ENCODE results near the gene IL17RA.

IL17RA gene

DNA sequence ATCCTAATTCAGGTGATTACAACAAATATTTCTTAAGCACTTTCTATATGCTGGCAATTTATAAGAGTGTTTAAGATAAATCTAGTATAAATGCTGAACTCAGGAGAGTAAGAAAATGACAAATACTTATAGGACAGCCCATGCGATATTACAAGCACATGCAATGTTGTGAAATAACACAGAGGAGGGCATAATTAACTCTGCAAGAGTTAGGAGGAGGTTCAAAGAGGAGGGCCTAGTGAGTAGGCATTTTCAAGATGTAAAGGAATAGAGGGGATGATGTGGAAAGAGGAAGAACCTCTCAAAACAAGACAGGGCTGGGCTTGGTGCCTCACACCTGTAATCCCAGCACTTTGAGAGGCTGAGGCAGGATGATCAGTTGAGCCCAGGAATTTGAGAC lies 37.1 kb upstream of the IL17RA start:
- TF ChIP-seq, protein P1, sequence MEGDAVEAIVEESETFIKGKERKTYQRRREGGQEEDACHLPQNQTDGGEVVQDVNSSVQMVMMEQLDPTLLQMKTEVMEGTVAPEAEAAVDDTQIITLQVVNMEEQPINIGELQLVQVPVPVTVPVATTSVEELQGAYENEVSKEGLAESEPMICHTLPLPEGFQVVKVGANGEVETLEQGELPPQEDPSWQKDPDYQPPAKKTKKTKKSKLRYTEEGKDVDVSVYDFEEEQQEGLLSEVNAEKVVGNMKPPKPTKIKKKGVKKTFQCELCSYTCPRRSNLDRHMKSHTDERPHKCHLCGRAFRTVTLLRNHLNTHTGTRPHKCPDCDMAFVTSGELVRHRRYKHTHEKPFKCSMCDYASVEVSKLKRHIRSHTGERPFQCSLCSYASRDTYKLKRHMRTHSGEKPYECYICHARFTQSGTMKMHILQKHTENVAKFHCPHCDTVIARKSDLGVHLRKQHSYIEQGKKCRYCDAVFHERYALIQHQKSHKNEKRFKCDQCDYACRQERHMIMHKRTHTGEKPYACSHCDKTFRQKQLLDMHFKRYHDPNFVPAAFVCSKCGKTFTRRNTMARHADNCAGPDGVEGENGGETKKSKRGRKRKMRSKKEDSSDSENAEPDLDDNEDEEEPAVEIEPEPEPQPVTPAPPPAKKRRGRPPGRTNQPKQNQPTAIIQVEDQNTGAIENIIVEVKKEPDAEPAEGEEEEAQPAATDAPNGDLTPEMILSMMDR (IDR thresholded peaks at IDR 0.05; ENCODE audit: control insufficient read depth, insufficient read depth, low read depth, low read length, missing control alignments), result no peak

DNA sequence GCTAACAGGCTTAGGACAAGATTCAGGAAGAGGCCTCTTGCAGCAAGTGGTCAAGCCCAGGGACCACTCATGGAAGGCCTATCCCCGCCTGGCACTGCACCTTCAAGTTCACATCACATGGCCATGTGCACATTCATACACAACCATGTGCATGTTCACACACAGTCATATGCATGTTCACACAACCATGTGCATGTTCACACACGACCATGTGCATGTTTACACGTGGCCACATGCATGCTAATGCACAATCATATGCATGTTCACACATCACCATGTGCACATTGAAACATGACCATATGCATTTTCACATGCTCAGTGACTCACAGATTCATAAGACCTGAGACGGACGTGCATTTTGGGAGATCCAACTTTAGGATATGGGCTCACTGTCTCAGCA lies 28.7 kb upstream of the IL17RA start:
- DNase-seq (ENCODE audit: low read depth), result no peak

More for the DNA sequence above, 37.1 kb upstream of the IL17RA start:
- no peak overlapping the region for H3K4me3 ChIP-seq (ENCODE audit: control insufficient read depth, low read depth, low read length)
- no peak for DNase-seq (ENCODE audit: low read depth)

DNA sequence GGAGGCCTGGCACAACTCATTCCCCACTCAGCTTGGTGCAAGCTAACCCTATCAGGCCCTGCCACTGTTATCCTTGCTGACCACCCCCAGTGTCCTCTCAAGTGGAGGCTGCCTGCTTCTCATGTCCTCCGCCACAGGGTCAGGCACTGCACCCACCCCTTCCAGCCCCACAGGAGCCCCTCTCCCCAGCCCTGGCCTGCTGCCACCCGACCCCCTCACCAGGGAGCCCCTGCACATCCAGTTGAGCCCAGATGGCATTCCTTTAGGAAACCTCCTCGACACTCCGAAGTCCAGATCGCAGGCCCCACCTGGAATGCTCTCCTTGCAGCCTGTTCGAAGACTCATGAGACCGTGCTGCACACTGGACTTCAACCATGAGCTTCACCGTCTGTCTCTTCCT lies 28.0 kb upstream of the IL17RA start:
- TF ChIP-seq, protein P1 (IDR thresholded peaks at IDR 0.05; ENCODE audit: control insufficient read depth, insufficient read depth, low read depth, low read length, missing control alignments), result no peak
- H3K4me3 ChIP-seq (ENCODE audit: control insufficient read depth, low read depth, low read length), result no peak overlapping the region
- DNase-seq (ENCODE audit: low read depth), result no peak

More for the DNA sequence above, 28.7 kb upstream of the IL17RA start:
- TF ChIP-seq, protein P1 (IDR thresholded peaks at IDR 0.05; ENCODE audit: control insufficient read depth, insufficient read depth, low read depth, low read length, missing control alignments), result no peak
- no peak overlapping the region for H3K4me3 ChIP-seq (ENCODE audit: control insufficient read depth, low read depth, low read length)

DNA sequence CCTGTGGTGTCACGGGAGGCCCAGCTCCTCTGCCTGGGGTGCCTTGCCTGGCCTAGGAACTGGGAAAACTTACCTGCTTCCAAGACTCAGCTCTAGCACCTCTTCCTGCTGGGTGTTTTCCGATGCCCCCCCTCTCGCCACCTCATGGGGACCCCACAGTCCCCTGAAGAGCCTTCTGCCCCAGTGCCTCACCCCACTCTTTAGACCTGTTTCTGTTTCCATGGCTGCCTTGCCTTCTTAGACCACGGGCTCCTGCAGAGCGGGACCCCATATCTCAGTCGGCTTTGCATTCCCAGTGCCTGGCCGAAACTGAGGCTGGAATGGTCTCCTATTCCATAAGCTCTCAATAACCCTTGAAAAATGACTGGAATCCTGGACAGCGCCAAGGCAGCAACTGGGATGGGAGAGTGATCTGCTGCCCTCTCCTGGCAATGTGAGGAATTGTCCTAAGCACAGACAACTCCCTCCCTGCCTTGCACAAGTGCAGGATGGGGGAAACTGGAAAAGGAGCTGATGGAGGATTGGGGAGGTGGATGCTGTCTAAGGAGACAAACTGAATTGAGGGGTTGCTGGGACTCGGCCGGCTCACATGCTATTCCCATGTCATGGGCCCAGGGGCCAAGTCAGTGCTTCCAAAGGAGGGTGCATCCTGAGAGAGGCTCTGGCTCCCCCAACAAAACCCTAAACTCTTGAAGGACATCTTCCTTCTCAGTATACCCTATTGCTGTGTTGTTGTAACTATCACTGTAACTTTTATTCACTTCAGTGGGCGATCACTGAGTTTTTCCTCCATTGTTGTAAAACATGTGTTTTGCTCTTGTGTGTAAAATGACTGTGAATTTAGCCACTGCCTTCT lies 26.6 kb upstream of the IL17RA start:
- DNase-seq (ENCODE audit: low read depth), result peak; percentile 38
- TF ChIP-seq, protein P1 (IDR thresholded peaks at IDR 0.05; ENCODE audit: control insufficient read depth, insufficient read depth, low read depth, low read length, missing control alignments), result peak; percentile 95
- H3K4me3 ChIP-seq (ENCODE audit: control insufficient read depth, low read depth, low read length), result no peak overlapping the region

DNA sequence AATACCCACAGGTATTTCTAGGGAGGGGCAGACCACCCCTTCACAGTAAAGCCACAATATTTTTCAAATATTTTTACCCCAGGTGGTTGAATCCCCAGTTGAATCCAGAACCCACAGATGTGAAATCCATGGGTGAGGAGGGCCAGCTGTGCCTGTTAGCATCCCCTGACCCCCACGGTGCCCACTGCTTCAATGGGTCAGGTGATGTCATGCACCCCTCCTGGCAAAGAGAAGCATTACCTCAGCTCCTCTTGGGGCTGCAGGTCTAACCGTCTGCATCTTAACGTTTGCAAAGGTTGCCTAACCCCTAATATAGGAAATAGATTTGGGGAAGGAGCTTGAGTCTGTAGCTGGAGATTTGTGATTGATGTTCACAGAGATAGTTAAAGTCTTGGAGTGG lies 24.7 kb upstream of the IL17RA start:
- TF ChIP-seq, protein P1 (IDR thresholded peaks at IDR 0.05; ENCODE audit: control insufficient read depth, insufficient read depth, low read depth, low read length, missing control alignments), result no peak
- no peak overlapping the region for H3K4me3 ChIP-seq (ENCODE audit: control insufficient read depth, low read depth, low read length)

DNA sequence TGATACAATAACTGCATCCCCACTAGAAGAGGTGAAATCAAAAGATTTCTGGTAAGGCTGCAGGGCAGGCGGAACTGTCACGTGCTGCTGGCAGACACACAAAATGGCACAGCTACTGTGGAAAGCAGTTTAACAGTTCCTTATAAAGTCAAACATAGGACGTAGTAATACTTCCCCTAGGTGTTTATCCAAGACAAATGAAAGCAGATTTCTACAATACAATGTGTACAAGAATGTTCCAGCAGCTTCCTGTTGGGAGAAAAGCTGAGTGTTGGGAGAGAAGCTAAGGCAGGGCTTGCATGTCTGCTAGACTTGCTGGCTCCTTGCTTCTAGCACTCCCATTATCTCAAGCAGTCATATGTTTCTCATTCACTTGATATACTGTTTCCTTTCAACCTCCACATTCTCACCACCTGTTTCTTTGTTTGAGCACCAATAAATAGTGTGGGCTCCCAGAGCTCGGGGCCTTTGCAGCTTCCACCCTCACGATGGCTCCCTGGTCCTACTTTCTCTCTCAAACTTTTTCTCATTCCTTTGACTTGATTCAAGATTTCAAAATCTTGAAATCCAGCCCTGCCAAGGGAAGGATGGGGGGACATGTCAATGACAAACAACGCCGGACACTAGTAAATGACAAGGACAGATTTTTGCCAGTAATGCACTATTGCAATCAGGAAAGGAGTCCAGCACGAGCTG lies 21.2 kb upstream of the IL17RA start:
- DNase-seq (ENCODE audit: low read depth), result no peak
- H3K4me3 ChIP-seq (ENCODE audit: control insufficient read depth, low read depth, low read length), result no peak overlapping the region
- TF ChIP-seq, protein P1 (IDR thresholded peaks at IDR 0.05; ENCODE audit: control insufficient read depth, insufficient read depth, low read depth, low read length, missing control alignments), result no peak

More for the DNA sequence above, 24.7 kb upstream of the IL17RA start:
- no peak for DNase-seq (ENCODE audit: low read depth)
